SK-N-SH treated with all-trans-retinoic acid at 6 μM for 48 hours (cell line): Measurements from ENCODE around the gene SIL1.

ENCODE experiments used
- ATAC-seq: fragments of 200-7000 bp; cut with Tn5 transposase; 3 replicates; pipeline ENCODE4 v1.9.1; 2020; ENCODE audit warnings: mild to moderate bottlenecking, moderate library complexity
- ARNTL ChIP-seq: fragments of 450-650 bp; formaldehyde crosslinking; IDR thresholded peaks from 2 replicates; pipeline ENCODE4 v1.5.0; 2020; ENCODE audit warnings: low read depth, mild to moderate bottlenecking, moderate library complexity, borderline replicate concordance
- BACH2 ChIP-seq: fragments of 250-450 bp; sonication (Bioruptor Pico); IDR thresholded peaks from 2 replicates; pipeline ENCODE4 v1.9.0; 2021; ENCODE audit warnings: mild to moderate bottlenecking, borderline replicate concordance
- CSDC2 ChIP-seq: fragments of 250-450 bp; sonication (Bioruptor Pico); IDR thresholded peaks from 2 replicates; pipeline ENCODE4 v1.5.0; 2020; ENCODE audit warnings: mild to moderate bottlenecking, moderate library complexity
- CSRNP3 ChIP-seq: fragments of 250-450 bp; sonication (Bioruptor Pico); IDR thresholded peaks from 2 replicates; pipeline ENCODE4 v1.5.1; 2021; ENCODE audit warnings: mild to moderate bottlenecking, moderate library complexity
- ESRRG ChIP-seq: fragments of 250-450 bp; sonication (Bioruptor Pico); IDR thresholded peaks from 2 replicates; pipeline ENCODE4 v1.6.1; 2021; ENCODE audit warnings: mild to moderate bottlenecking
- ISL1 ChIP-seq: fragments of 250-450 bp; sonication (Bioruptor Pico); IDR thresholded peaks from 2 replicates; pipeline ENCODE4 v2.1.2; 2022; ENCODE audit warnings: mild to moderate bottlenecking, moderate library complexity
- OSR1 ChIP-seq: fragments of 250-450 bp; sonication (Bioruptor Pico); IDR thresholded peaks from 2 replicates; pipeline ENCODE4 v1.8.0; 2022; ENCODE audit warnings: moderate library complexity, mild to moderate bottlenecking, inconsistent platforms
- PPARA ChIP-seq: fragments of 250-450 bp; sonication (Bioruptor Pico); IDR thresholded peaks from 2 replicates; pipeline ENCODE4 v1.5.0; 2020; ENCODE audit warnings: mild to moderate bottlenecking, borderline replicate concordance
- RARB ChIP-seq: fragments of 250-450 bp; sonication (Bioruptor Pico); IDR thresholded peaks from 2 replicates; pipeline ENCODE4 v1.8.0; 2021; ENCODE audit warnings: mild to moderate bottlenecking, moderate library complexity
- SNAI2 ChIP-seq: fragments of 250-450 bp; sonication (Bioruptor Pico); IDR thresholded peaks from 2 replicates; pipeline ENCODE4 v1.5.0; 2020; ENCODE audit warnings: mild to moderate bottlenecking, moderate library complexity
- TCF4 ChIP-seq: fragments of 250-450 bp; sonication (Bioruptor Pico); IDR thresholded peaks from 2 replicates; pipeline ENCODE4 v1.8.0; 2021; ENCODE audit warnings: mild to moderate bottlenecking, moderate library complexity, borderline replicate concordance
- TOX ChIP-seq: fragments of 250-450 bp; sonication (Bioruptor Pico); IDR thresholded peaks from 2 replicates; pipeline ENCODE4 v1.8.0; 2021; ENCODE audit warnings: mild to moderate bottlenecking, moderate library complexity, borderline replicate concordance
- TSHZ2 ChIP-seq: fragments of 250-450 bp; sonication (Bioruptor Pico); IDR thresholded peaks from 2 replicates; pipeline ENCODE4 v1.5.0; 2020; ENCODE audit warnings: mild to moderate bottlenecking, moderate library complexity
- ZFP30 ChIP-seq: fragments of 450-650 bp; formaldehyde crosslinking; IDR thresholded peaks from 2 replicates; pipeline ENCODE4 v1.5.0; 2022; ENCODE audit warnings: mild to moderate bottlenecking, moderate library complexity
- ZNF565 ChIP-seq: fragments of 450-650 bp; formaldehyde crosslinking; conservative IDR thresholded peaks from 2 replicates; pipeline ENCODE4 v1.5.0; 2020; ENCODE audit warnings: low read depth, mild to moderate bottlenecking, moderate library complexity
- ZNF70 ChIP-seq: fragments of 450-650 bp; formaldehyde crosslinking; IDR thresholded peaks from 2 replicates; pipeline ENCODE4 v1.5.0; 2020; ENCODE audit warnings: mild to moderate bottlenecking, moderate library complexity
- TF ChIP-seq, protein P1 (sequence below): fragments of 250-450 bp; sonication (Bioruptor Pico); IDR thresholded peaks from 2 replicates; pipeline ENCODE4 v1.5.1; 2020; ENCODE audit warnings: low read depth, mild to moderate bottlenecking, moderate library complexity
- TF ChIP-seq, protein P2 (sequence below): fragments of 250-450 bp; sonication (Bioruptor Pico); IDR thresholded peaks from 2 replicates; pipeline ENCODE4 v1.8.0; 2021; ENCODE audit warnings: low read depth, mild to moderate bottlenecking, moderate library complexity, borderline replicate concordance
- TF ChIP-seq, protein P3 (sequence below): fragments of 250-450 bp; sonication (Bioruptor Pico); IDR thresholded peaks from 2 replicates; pipeline ENCODE4 v1.8.0; 2020; ENCODE audit warnings: mild to moderate bottlenecking, moderate library complexity, borderline replicate concordance

The SIL1 gene

DNA sequence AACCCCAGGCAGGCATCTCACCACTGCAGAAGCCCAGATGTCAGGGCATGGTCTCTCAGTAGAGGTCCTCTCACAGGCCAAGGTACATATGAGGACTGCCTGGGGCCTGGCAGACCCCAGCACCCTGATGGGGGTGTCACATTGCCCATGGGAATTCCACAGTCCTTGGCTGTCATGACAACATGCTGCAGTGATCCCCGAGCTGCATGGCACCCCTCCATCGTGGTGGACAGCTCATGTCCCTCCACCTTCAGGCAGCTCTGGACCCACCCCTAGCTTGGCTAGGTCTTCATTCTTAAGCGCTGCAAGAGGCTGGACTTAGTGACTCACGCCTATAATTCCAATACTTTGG lies 249.0 kb downstream of the SIL1 start:
- TF ChIP-seq RARB (CRISPR knock-in tag) = no peak
- TF ChIP-seq ZFP30 (CRISPR knock-in tag) = no peak
- TF ChIP-seq CSDC2 (CRISPR knock-in tag) = no peak
- no peak for ATAC-seq

DNA sequence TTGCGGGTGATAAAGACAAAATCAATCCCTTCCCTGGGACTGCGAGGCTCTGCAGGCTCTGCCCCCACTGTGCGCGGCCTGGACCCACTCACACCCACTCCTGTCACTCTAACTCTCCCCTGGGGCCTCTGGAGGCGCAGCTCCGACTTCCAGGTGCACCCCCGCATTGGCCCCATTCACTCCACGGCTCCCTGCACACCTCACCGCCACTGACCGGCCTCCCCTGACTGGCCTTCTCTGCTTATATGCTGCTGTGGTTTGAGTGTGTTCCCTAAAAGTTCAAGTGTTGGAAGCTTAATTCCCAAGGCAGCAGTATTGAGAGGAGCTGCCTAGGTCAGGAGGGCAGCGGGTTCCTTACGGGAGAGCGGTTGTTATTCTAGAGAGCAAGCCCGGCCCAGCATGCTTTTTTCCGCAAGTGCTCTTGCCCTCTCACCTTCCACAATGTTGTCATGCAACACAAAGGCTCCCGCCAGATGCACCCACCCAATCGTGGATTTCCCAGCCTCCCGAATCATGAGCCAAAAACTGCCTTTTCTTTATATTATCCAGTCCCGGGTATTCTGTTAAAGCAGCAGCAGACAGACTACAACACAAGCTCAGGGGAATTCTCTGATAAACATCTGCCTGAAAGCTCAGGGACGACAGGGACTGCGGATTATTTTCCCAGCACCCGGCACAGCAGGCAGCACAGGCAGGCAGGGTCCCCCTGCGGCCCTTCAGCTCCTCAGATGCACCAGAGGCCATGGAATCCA lies 249.5 kb downstream of the SIL1 start:
- no peak for ATAC-seq
- TF ChIP-seq ESRRG (CRISPR knock-in tag) = no peak
- no peak for TF ChIP-seq SNAI2 (CRISPR knock-in tag)
- no peak for TF ChIP-seq CSRNP3 (CRISPR knock-in tag)
- TF ChIP-seq ISL1 (CRISPR knock-in tag) = no peak
- TF ChIP-seq RARB (CRISPR knock-in tag) = no peak
- no peak for TF ChIP-seq TOX
- TF ChIP-seq ZFP30 (CRISPR knock-in tag) = no peak

DNA sequence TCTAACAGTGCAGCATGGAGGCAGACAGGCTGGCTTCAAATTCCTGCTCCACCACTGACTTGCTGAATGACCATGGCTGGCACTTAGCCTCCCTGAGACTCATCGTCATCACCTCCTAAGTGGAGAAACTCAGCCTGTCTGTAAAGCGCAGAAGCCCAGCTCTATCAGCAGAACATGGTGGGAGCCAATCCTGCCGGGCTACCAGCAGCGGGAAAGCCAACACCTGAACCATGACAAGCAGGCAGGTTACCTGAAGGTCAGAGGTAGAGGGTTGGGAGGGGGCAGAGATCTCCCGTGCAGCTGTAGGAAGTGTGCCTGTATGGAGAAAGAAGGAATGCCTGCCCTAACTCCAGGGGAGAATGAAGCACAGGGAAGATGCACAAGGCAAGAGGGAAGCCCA lies 250.4 kb downstream of the SIL1 start:
- TF ChIP-seq ZNF565 (no peak), ARNTL (CRISPR knock-in tag) (no peak), SNAI2 (CRISPR knock-in tag) (no peak), ZFP30 (CRISPR knock-in tag) (no peak), BACH2 (CRISPR knock-in tag) (no peak), ZNF70 (no peak), OSR1 (CRISPR knock-in tag) (no peak), TSHZ2 (CRISPR knock-in tag) (no peak), TOX (no peak), CSDC2 (CRISPR knock-in tag) (no peak), TCF4 (CRISPR knock-in tag) (no peak), CSRNP3 (CRISPR knock-in tag) (no peak), ESRRG (CRISPR knock-in tag) (no peak), PPARA (CRISPR knock-in tag) (no peak)
- TF ChIP-seq, protein P1, sequence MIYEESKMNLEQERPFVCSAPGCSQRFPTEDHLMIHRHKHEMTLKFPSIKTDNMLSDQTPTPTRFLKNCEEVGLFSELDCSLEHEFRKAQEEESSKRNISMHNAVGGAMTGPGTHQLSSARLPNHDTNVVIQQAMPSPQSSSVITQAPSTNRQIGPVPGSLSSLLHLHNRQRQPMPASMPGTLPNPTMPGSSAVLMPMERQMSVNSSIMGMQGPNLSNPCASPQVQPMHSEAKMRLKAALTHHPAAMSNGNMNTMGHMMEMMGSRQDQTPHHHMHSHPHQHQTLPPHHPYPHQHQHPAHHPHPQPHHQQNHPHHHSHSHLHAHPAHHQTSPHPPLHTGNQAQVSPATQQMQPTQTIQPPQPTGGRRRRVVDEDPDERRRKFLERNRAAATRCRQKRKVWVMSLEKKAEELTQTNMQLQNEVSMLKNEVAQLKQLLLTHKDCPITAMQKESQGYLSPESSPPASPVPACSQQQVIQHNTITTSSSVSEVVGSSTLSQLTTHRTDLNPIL (CRISPR knock-in tag) = no peak
- TF ChIP-seq, protein P2, sequence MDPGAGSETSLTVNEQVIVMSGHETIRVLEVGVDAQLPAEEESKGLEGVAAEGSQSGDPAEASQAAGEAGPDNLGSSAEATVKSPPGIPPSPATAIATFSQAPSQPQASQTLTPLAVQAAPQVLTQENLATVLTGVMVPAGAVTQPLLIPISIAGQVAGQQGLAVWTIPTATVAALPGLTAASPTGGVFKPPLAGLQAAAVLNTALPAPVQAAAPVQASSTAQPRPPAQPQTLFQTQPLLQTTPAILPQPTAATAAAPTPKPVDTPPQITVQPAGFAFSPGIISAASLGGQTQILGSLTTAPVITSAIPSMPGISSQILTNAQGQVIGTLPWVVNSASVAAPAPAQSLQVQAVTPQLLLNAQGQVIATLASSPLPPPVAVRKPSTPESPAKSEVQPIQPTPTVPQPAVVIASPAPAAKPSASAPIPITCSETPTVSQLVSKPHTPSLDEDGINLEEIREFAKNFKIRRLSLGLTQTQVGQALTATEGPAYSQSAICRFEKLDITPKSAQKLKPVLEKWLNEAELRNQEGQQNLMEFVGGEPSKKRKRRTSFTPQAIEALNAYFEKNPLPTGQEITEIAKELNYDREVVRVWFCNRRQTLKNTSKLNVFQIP (CRISPR knock-in tag) = no peak
- TF ChIP-seq, protein P3, sequence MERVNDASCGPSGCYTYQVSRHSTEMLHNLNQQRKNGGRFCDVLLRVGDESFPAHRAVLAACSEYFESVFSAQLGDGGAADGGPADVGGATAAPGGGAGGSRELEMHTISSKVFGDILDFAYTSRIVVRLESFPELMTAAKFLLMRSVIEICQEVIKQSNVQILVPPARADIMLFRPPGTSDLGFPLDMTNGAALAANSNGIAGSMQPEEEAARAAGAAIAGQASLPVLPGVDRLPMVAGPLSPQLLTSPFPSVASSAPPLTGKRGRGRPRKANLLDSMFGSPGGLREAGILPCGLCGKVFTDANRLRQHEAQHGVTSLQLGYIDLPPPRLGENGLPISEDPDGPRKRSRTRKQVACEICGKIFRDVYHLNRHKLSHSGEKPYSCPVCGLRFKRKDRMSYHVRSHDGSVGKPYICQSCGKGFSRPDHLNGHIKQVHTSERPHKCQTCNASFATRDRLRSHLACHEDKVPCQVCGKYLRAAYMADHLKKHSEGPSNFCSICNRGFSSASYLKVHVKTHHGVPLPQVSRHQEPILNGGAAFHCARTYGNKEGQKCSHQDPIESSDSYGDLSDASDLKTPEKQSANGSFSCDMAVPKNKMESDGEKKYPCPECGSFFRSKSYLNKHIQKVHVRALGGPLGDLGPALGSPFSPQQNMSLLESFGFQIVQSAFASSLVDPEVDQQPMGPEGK (CRISPR knock-in tag) = no peak
- no peak for ATAC-seq
